IPS-18a (cell line): ENCODE results near the gene WBP1.

Experiments used
- H3K27ac ChIP-seq: one replicate; pipeline ENCODE4 v1.5.1; 2013; ENCODE audit warnings: low read length
- H3K27me3 ChIP-seq: one replicate; pipeline ENCODE4 v1.6.1; 2013; ENCODE audit warnings: mild to moderate bottlenecking, low read length; ENCODE audit not compliant: control insufficient read depth, insufficient read depth
- H3K36me3 ChIP-seq: one replicate; pipeline ENCODE4 v1.6.1; 2013; ENCODE audit warnings: low read depth, low read length; ENCODE audit not compliant: control insufficient read depth
- H3K4me1 ChIP-seq: one replicate; pipeline ENCODE4 v1.6.1; 2013; ENCODE audit warnings: low read depth, low read length; ENCODE audit not compliant: control insufficient read depth
- H3K4me3 ChIP-seq: one replicate; pipeline ENCODE4 v1.5.1; 2013; ENCODE audit warnings: low read length
- H3K9ac ChIP-seq: one replicate; pipeline ENCODE4 v1.6.1; 2013; ENCODE audit warnings: mild to moderate bottlenecking, low read length, moderate library complexity
- H3K9me3 ChIP-seq: one replicate; pipeline ENCODE4 v1.6.1; 2013; ENCODE audit warnings: low read depth, low read length; ENCODE audit not compliant: control insufficient read depth

WBP1 gene

GRCh38 chr2:74496997-74497776, 38.9 kb downstream of the WBP1 start:
- peaks cover 17% of the 10 kb centered on the region for H3K36me3 ChIP-seq
- H3K9me3 ChIP-seq, result no peaks in the 10 kb centered on the region
- peak overlapping the region; percentile 55 for H3K4me3 ChIP-seq
- no peak overlapping the region for H3K27ac ChIP-seq
- peaks cover 31% of the 10 kb centered on the region for H3K4me1 ChIP-seq
- H3K9ac ChIP-seq, result no peak overlapping the region
- peaks cover 74% of the 10 kb centered on the region for H3K27me3 ChIP-seq

GRCh38 chr2:74497777-74498499, 39.7 kb downstream of the WBP1 start:
- Histone ChIP-seq H3K4me1 (peaks cover 33% of the 10 kb centered on the region), H3K27ac (no peak overlapping the region), H3K27me3 (peaks cover 81% of the 10 kb centered on the region), H3K9ac (no peak overlapping the region), H3K36me3 (peaks cover 9% of the 10 kb centered on the region), H3K9me3 (no peaks in the 10 kb centered on the region), H3K4me3 (peak overlapping the region; percentile 55)

- no peak overlapping the region for H3K9ac ChIP-seq
Observed at GRCh38 chr2:74498500-74499266, 40.4 kb downstream of the WBP1 start.

GRCh38 chr2:74499267-74499939, 41.2 kb downstream of the WBP1 start, which contains the start of gene LBX2:
Gene LBX2, minus strand, starts transcription at chr2:74499603. Its CDS starts 66 bp downstream, at chr2:74499537.
- Histone ChIP-seq H3K27me3 (peaks cover 96% of the 10 kb centered on the region), H3K9me3 (no peaks in the 10 kb centered on the region), H3K9ac (no peak within 1 kb of the TSS), H3K36me3 (no peaks in the 10 kb centered on the region), H3K4me1 (peaks cover 37% of the 10 kb centered on the region), H3K27ac (no peak within 1 kb of the TSS), H3K4me3 (peak within 1 kb of the TSS; percentile 55)

More at GRCh38 chr2:74498500-74499266, 40.4 kb downstream of the WBP1 start:
- Histone ChIP-seq H3K27ac (no peak overlapping the region), H3K4me3 (peak overlapping the region; percentile 55), H3K27me3 (peaks cover 89% of the 10 kb centered on the region), H3K36me3 (peaks cover 2% of the 10 kb centered on the region), H3K4me1 (peaks cover 33% of the 10 kb centered on the region), H3K9me3 (no peaks in the 10 kb centered on the region)

- H3K27ac ChIP-seq, result no peak overlapping the region
Observed at GRCh38 chr2:74499940-74500577, 41.8 kb downstream of the WBP1 start.

GRCh38 chr2:74500578-74500946, 42.3 kb downstream of the WBP1 start:
- Histone ChIP-seq H3K4me1 (peaks cover 37% of the 10 kb centered on the region), H3K9ac (no peak overlapping the region), H3K27ac (no peak overlapping the region), H3K27me3 (peaks cover 100% of the 10 kb centered on the region), H3K9me3 (no peaks in the 10 kb centered on the region), H3K4me3 (no peak overlapping the region), H3K36me3 (peaks cover 6% of the 10 kb centered on the region)

More at GRCh38 chr2:74499940-74500577, 41.8 kb downstream of the WBP1 start:
- peaks cover under 1% of the 10 kb centered on the region for H3K36me3 ChIP-seq
- no peaks in the 10 kb centered on the region for H3K9me3 ChIP-seq
- peak overlapping the region; percentile 55 for H3K4me3 ChIP-seq
- no peak overlapping the region for H3K9ac ChIP-seq
- H3K27me3 ChIP-seq, result peaks cover 100% of the 10 kb centered on the region
- peaks cover 37% of the 10 kb centered on the region for H3K4me1 ChIP-seq

GRCh38 chr2:74501335-74502071, 43.3 kb downstream of the WBP1 start:
- H3K36me3 ChIP-seq, result peaks cover 10% of the 10 kb centered on the region
- H3K4me1 ChIP-seq, result peaks cover 37% of the 10 kb centered on the region
- H3K4me3 ChIP-seq, result peak overlapping the region; percentile 52
- no peak overlapping the region for H3K9ac ChIP-seq
- peaks cover 100% of the 10 kb centered on the region for H3K27me3 ChIP-seq
- no peaks in the 10 kb centered on the region for H3K9me3 ChIP-seq
- no peak overlapping the region for H3K27ac ChIP-seq

- H3K27ac ChIP-seq, result no peak overlapping the region
- peak overlapping the region; percentile 52 for H3K4me3 ChIP-seq
- peaks cover 42% of the 10 kb centered on the region for H3K4me1 ChIP-seq
- H3K9me3 ChIP-seq, result no peaks in the 10 kb centered on the region
- H3K36me3 ChIP-seq, result peaks cover 10% of the 10 kb centered on the region
- H3K9ac ChIP-seq, result no peak overlapping the region
- peaks cover 96% of the 10 kb centered on the region for H3K27me3 ChIP-seq
Observed at GRCh38 chr2:74502147-74502719, 44.0 kb downstream of the WBP1 start.

- H3K27me3 ChIP-seq, result peaks cover 90% of the 10 kb centered on the region
- no peak overlapping the region for H3K27ac ChIP-seq
- H3K9ac ChIP-seq, result no peak overlapping the region
- no peaks in the 10 kb centered on the region for H3K9me3 ChIP-seq
- peaks cover 42% of the 10 kb centered on the region for H3K4me1 ChIP-seq
- peak overlapping the region; percentile 52 for H3K4me3 ChIP-seq
- peaks cover 10% of the 10 kb centered on the region for H3K36me3 ChIP-seq
Observed at GRCh38 chr2:74502720-74503505, 44.7 kb downstream of the WBP1 start.
